ENCODE data around the gene UBE2L6. TPM values are rescaled to one million over a fixed set of nuclear protein-coding genes. Genes with fewer than 3 reads are reported as not detected.

UBE2L6 gene
- total and polyA plus RNA-seq, 2 of the 4 experiments (the other 2 are of a cell fraction): 37.5 to 46.7 TPM

DNA sequence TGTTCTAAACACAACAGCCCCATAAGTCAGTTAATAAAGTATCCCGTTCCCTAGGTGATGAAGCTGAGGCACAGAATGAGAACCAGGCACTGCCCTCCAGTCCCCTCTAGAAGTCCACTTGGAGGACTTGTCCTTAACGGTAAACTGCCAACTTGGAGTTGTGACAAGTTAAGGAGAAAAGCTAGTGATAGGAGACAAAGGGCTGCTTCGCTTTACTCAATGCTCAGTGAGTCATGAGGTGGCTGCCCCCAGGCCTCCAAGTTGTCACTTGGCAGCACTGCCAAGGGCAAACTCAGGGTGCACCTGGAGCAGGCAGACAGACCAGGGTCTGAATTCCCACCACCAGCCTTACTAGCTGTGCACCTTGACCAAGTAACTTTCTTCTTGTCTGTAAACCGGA lies 65.5 kb downstream of the UBE2L6 start:
- Histone ChIP-seq H3K9ac (ENCODE audit: low read depth, low read length) (no peak overlapping the region), H2BK120ac (ENCODE audit: low read depth, low read length) (no peak overlapping the region), H4K20me1 (ENCODE audit: insufficient read depth, low read length) (no peaks in the 10 kb centered on the region; the same call in 1 of the 2 replicates), H3K27me3 (ENCODE audit: control insufficient read depth, insufficient read depth, low read length) (no peaks in the 10 kb centered on the region), H3K9me3 (ENCODE audit: control insufficient read depth, insufficient read depth, low read length) (no peaks in the 10 kb centered on the region), H3K4me1 (ENCODE audit: control insufficient read depth, insufficient read depth, low read length) (peaks cover 15% of the 10 kb centered on the region), H4K91ac (ENCODE audit: insufficient read depth, low read depth, low read length) (no peak overlapping the region), H3K4me2 (ENCODE audit: low read depth, low read length) (no peak overlapping the region), H3K23ac (ENCODE audit: low read depth, low read length) (no peak overlapping the region), H2AFZ (replicated peaks; ENCODE audit: low read length, poor library complexity) (no peak overlapping the region), H3K18ac (ENCODE audit: low read depth, low read length) (no peak overlapping the region), H3K9me1 (ENCODE audit: insufficient read depth, low read length) (peaks cover 13% of the 10 kb centered on the region; the same call in 1 of the 2 replicates), H3K27ac (ENCODE audit: insufficient read depth, low read length) (no peak overlapping the region), H2BK20ac (ENCODE audit: low read depth, low read length) (no peak overlapping the region), H2BK15ac (ENCODE audit: low read depth, low read length) (no peak overlapping the region), H3K4me3 (ENCODE audit: insufficient read depth, low read depth, low read length) (no peak overlapping the region), H2BK5ac (ENCODE audit: low read depth, low read length, poor library complexity, severe bottlenecking) (no peak overlapping the region), H3K56ac (ENCODE audit: extremely low read depth, insufficient read depth, low read length) (no peak overlapping the region), H2AK9ac (replicated peaks; ENCODE audit: low read depth, low read length, poor library complexity) (no peak overlapping the region), H3K14ac (replicated peaks; ENCODE audit: low read depth, low read length) (no peak overlapping the region), H3K36me3 (ENCODE audit: control insufficient read depth, insufficient read depth, low read length) (peaks cover 25% of the 10 kb centered on the region), H3K79me1 (ENCODE audit: low read depth in 1 of 2, low read length in 2 of 2) (peaks cover 3 to 31% of the 10 kb centered on the region in 2 experiments; a peak in 3 of 4 replicates), H2AK5ac (ENCODE audit: low read depth, low read length) (no peak overlapping the region), H4K8ac (ENCODE audit: low read depth in 2 of 2, low read length in 2 of 2) (no peak overlapping the region), H4K5ac (ENCODE audit: low read depth, low read length) (no peak overlapping the region), H3K4ac (ENCODE audit: low read depth, low read length) (no peak overlapping the region)
- in situ Hi-C loops (cut with MboI; ENCODE audit: low sequenced_read_pairs) (loop anchor here (25.0 kb wide), 1 partner anchor 665 kb away; no protein-coding TSS in a partner anchor), intact Hi-C loops (cut with micrococcal nuclease) (no loop called here), dilution Hi-C loops (cut with HindIII; ENCODE audit: low sequenced_read_pairs, unreplicated experiment) (no loop called here)
- no peak for TF ChIP-seq BHLHE40 (IDR thresholded peaks at IDR 0.05; ENCODE audit: low read depth, low read length)
- no TSS peak for BruUV-seq (replicated peaks)
- ATAC-seq (ENCODE audit: low read depth) (no peak), DNase-seq (peak; percentile 22)
- ChIA-PET CTCF (interaction anchor here (1.0 to 1.9 kb wide), 2 partner anchors 9 to 25 kb away, joined by 5 to 12 read pairs; no protein-coding TSS in a partner anchor), POLR2A (ENCODE audit: unreplicated experiment) (no interaction called here)
- WGBS, 2 experiments (ENCODE audit: extremely low coverage in 2 of 2, insufficient read length in 1 of 2): no CpG with 5 or more reads among the region's 4 CpGs

Small RNA genes lying within 50 kb of the gene (microRNA-seq; reads per million reads assigned to microRNA genes)
- gene RN7SL605P (ENCODE audit: insufficient read depth, insufficient read length): not detected

Small RNA genes lying within 50 kb of the gene (small RNA-seq; reads per million reads assigned to genes)
- gene RN7SL605P: 0 reads per million in 5 experiments

Other genes with a start within 250 kb of the UBE2L6 start
- gene TNKS1BP1, start 242.7 kb downstream of the UBE2L6 start, total RNA-seq (2012; rRNA removed): 28.6 and 31.7 TPM in 2 replicates
- 68.0 and 71.4 TPM in 2 replicates for gene TNKS1BP1, start 242.7 kb downstream of the UBE2L6 start, polyA plus RNA-seq (2012; rRNA removed)
- 144 and 146 TPM in 2 replicates for gene SSRP1, start 231.8 kb downstream of the UBE2L6 start, total RNA-seq (2012; rRNA removed)
- gene SSRP1, start 231.8 kb downstream of the UBE2L6 start, polyA plus RNA-seq (2012; rRNA removed): 101 and 106 TPM in 2 replicates
- not detected in 2 replicates for gene P2RX3, start 229.3 kb downstream of the UBE2L6 start, total RNA-seq (2012; rRNA removed)
- not detected in 2 replicates for gene P2RX3, start 229.3 kb downstream of the UBE2L6 start, polyA plus RNA-seq (2012; rRNA removed)
- not detected in 2 replicates for gene PRG3, start 186.5 kb downstream of the UBE2L6 start, total RNA-seq (2012; rRNA removed)
- not detected in 2 replicates for gene PRG3, start 186.5 kb downstream of the UBE2L6 start, polyA plus RNA-seq (2012; rRNA removed)
- not detected in 2 replicates for gene PRG2, start 177.0 kb downstream of the UBE2L6 start, total RNA-seq (2012; rRNA removed)
- not detected in 2 replicates for gene PRG2, start 177.0 kb downstream of the UBE2L6 start, polyA plus RNA-seq (2012; rRNA removed)
- 10.6 and 12.7 TPM in 2 replicates for gene SLC43A3, start 140.6 kb downstream of the UBE2L6 start, total RNA-seq (2012; rRNA removed)
- 21.1 and 22.0 TPM in 2 replicates for gene SLC43A3, start 140.6 kb downstream of the UBE2L6 start, polyA plus RNA-seq (2012; rRNA removed)
- not detected in 2 replicates for gene RTN4RL2, start 107.1 kb downstream of the UBE2L6 start, total RNA-seq (2012; rRNA removed)
- 0.83 and 1.5 TPM in 2 replicates for gene RTN4RL2, start 107.1 kb downstream of the UBE2L6 start, polyA plus RNA-seq (2012; rRNA removed)
- 8.6 and 10.0 TPM in 2 replicates for gene SLC43A1, start 52.0 kb downstream of the UBE2L6 start, total RNA-seq (2012; rRNA removed)
- gene SLC43A1, start 52.0 kb downstream of the UBE2L6 start, polyA plus RNA-seq (2012; rRNA removed): 15.9 and 17.0 TPM in 2 replicates
- gene TIMM10, start 36.9 kb downstream of the UBE2L6 start, total RNA-seq (2012; rRNA removed): 70.0 and 96.8 TPM in 2 replicates
- gene TIMM10, start 36.9 kb downstream of the UBE2L6 start, polyA plus RNA-seq (2012; rRNA removed): 135 and 148 TPM in 2 replicates
- gene SMTNL1, start 30.1 kb downstream of the UBE2L6 start, total RNA-seq (2012; rRNA removed): not detected in 2 replicates
- gene SMTNL1, start 30.1 kb downstream of the UBE2L6 start, polyA plus RNA-seq (2012; rRNA removed): not detected in 2 replicates
- 2.0 and 2.2 TPM in 2 replicates for gene SERPING1, start 30.0 kb upstream of the UBE2L6 start, total RNA-seq (2012; rRNA removed)
- 27.5 and 30.7 TPM in 2 replicates for gene SERPING1, start 30.0 kb upstream of the UBE2L6 start, polyA plus RNA-seq (2012; rRNA removed)
- under 0.01 and 0.18 TPM in 2 replicates for gene YPEL4, start 82.2 kb upstream of the UBE2L6 start, total RNA-seq (2012; rRNA removed)
- 0.57 and 0.79 TPM in 2 replicates for gene YPEL4, start 82.2 kb upstream of the UBE2L6 start, polyA plus RNA-seq (2012; rRNA removed)
- gene CLP1, start 90.1 kb upstream of the UBE2L6 start, total RNA-seq (2012; rRNA removed): 24.0 and 26.7 TPM in 2 replicates
- 16.3 and 16.5 TPM in 2 replicates for gene CLP1, start 90.1 kb upstream of the UBE2L6 start, polyA plus RNA-seq (2012; rRNA removed)
- gene ZDHHC5, start 100.4 kb upstream of the UBE2L6 start, total RNA-seq (2012; rRNA removed): 19.4 and 21.4 TPM in 2 replicates
- 44.0 and 45.7 TPM in 2 replicates for gene ZDHHC5, start 100.4 kb upstream of the UBE2L6 start, polyA plus RNA-seq (2012; rRNA removed)
- 14.0 and 14.7 TPM in 2 replicates for gene MED19, start 144.5 kb upstream of the UBE2L6 start, total RNA-seq (2012; rRNA removed)
- gene MED19, start 144.5 kb upstream of the UBE2L6 start, polyA plus RNA-seq (2012; rRNA removed): 35.0 and 40.9 TPM in 2 replicates
- 72.5 and 103 TPM in 2 replicates for gene TMX2, start 144.9 kb upstream of the UBE2L6 start, total RNA-seq (2012; rRNA removed)
- gene TMX2, start 144.9 kb upstream of the UBE2L6 start, polyA plus RNA-seq (2012; rRNA removed): 60.3 and 70.4 TPM in 2 replicates
- 40.3 and 48.9 TPM in 2 replicates for gene SELENOH, start 173.8 kb upstream of the UBE2L6 start, total RNA-seq (2012; rRNA removed)
- gene SELENOH, start 173.8 kb upstream of the UBE2L6 start, polyA plus RNA-seq (2012; rRNA removed): 107 and 137 TPM in 2 replicates
- gene BTBD18, start 184.1 kb upstream of the UBE2L6 start, total RNA-seq (2012; rRNA removed): not detected in 2 replicates
- gene BTBD18, start 184.1 kb upstream of the UBE2L6 start, polyA plus RNA-seq (2012; rRNA removed): not detected in 2 replicates
- gene CTNND1, start 194.1 kb upstream of the UBE2L6 start, total RNA-seq (2012; rRNA removed): 193 and 229 TPM in 2 replicates
- gene CTNND1, start 194.1 kb upstream of the UBE2L6 start, polyA plus RNA-seq (2012; rRNA removed): 80.5 and 88.5 TPM in 2 replicates

Measured in IMR-90 (cell line).